Stimulated activated CD8-positive, alpha-beta memory T cell treated with anti-CD3 and anti-CD28 coated beads, Interleukin-12 subunit alpha, Interleukin-12 subunit beta, amount 100 ng/mL, for 4 hours (primary cell): ENCODE data around the gene EHD1.

ENCODE experiments used
- DNase-seq: peaks from one replicate; pipeline ENCODE4 v3.0.0-alpha.2; 2020; ENCODE audit warnings: low read depth

Gene EHD1

GRCh38 chr11:64890522-64890939 lies 12.1 kb upstream of the EHD1 start:
- no peak for DNase-seq

GRCh38 chr11:64888729-64889511 lies 10.5 kb upstream of the EHD1 start:
- no peak for DNase-seq

DNA sequence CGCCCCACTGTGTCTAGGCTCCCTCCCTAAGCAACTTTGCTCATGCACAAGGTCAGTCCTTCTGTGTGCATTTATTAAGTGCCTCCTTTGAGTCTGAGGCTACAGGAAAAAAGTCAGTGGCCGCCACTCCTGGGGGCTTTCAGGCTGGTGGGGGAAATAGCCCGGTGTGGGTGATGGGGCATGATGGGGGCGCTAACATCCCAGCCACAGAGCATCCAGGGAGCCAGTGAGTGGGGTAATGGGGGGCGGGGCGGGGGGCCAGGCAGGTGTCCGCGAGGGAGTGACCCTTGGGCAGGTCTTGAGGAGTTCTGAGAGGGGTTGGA lies 9.9 kb upstream of the EHD1 start:
- no peak for DNase-seq

DNA sequence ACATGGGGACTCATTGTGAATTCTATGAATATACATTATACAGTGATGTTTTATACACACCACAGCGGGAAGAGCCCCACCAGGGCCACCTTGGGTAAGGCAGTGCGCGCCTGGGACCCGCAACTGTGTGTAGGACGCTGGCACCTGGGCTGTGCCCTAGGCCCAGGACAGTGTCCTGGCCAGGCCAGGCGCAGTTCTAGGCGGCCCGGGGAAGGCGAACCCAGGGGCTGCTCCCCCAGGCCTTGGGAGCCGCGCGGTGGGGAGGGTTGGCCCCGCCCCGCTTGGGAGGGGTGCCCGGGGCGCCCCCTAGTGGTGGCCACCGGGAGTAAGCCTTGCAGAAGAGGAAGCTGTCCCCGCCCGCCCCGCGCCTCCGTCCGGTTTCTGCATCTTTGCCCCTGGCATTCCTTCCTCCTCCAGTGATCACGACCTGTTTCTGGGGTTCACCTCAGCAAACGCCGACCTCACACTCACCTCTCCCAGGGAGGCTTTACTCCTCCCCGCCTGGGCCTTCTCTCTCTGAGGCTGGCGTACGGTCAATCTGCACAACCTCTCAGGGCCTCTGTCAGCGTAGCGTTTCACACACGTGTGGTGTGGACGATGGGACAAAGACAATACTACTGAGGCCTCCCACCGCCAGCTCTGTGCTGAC lies 9.5 kb upstream of the EHD1 start:
- peak; percentile 66 for DNase-seq

GRCh38 chr11:64887234-64887756 lies 8.9 kb upstream of the EHD1 start:
- no peak for DNase-seq

GRCh38 chr11:64885367-64886286 lies 7.2 kb upstream of the EHD1 start:
- no peak for DNase-seq

DNA sequence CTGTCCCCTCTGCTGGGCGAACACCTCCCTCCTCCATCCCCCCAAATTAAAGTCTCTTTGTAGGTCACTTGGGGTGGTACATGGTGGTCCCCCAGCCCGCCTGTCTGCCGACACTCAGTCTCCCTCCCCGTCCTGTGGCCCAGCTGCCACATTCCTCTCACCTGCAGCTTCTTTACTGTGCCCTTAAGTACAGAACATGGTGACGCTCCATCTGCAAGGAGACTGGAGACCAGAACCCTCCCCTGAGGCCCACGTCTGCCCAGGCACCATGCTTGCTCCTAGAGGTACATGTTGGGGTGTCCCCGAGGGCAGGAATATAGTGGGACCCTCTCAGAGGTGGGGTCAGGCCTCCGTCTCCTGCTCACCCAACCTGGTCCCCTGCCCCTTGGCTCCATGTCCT lies 5.6 kb upstream of the EHD1 start:
- DNase-seq, result no peak

- no peak for DNase-seq
Observed at GRCh38 chr11:64883575-64883974, 5.2 kb upstream of the EHD1 start.

- no peak for DNase-seq
Observed at GRCh38 chr11:64882243-64882642, 3.8 kb upstream of the EHD1 start.

DNA sequence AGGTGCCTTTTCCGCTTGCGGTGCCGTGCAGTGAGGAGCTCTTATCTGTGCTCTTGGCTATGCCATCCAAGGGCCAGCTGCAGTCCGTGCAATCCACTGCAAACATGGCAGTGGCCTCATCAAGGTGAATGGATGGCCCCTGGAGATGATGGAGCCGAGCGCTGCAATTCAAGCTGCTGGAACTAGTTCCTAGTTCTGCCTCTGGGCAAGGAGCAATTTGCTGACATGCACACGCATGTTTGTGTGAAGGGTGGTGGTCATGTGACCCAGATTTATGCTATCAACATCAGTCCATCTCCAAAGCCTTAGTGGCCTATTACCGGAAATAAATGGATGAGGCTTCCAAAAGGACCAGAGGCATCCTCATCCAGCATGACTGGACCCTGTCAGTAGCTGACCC lies 3.1 kb upstream of the EHD1 start:
- no peak for DNase-seq

- DNase-seq, result no peak
Observed at GRCh38 chr11:64880240-64881001, 2.0 kb upstream of the EHD1 start.

GRCh38 chr11:64879244-64879900 lies 951 bp upstream of the EHD1 start:
- no peak for DNase-seq

DNA sequence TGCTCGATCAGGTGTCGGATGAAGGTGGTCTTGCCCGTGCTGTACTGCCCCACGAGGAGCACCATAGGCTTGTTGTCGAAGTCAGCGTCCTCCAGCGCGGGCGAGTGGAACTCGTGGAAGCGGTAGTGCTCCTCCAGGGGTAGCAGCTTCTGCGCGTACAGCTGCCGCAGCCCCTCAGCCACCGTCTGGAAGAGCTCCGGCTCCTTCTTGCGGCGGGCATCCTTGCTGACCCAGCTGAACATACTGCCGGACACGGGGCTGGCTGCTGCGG lies 263 bp downstream of the EHD1 start:
- no peak for DNase-seq

GRCh38 chr11:64877390-64878222 lies 815 bp downstream of the EHD1 start:
- no peak for DNase-seq

- DNase-seq, result no peak
Observed at GRCh38 chr11:64876835-64877341, 1.5 kb downstream of the EHD1 start.

GRCh38 chr11:64876229-64876750 lies 2.1 kb downstream of the EHD1 start:
- DNase-seq, result no peak

DNA sequence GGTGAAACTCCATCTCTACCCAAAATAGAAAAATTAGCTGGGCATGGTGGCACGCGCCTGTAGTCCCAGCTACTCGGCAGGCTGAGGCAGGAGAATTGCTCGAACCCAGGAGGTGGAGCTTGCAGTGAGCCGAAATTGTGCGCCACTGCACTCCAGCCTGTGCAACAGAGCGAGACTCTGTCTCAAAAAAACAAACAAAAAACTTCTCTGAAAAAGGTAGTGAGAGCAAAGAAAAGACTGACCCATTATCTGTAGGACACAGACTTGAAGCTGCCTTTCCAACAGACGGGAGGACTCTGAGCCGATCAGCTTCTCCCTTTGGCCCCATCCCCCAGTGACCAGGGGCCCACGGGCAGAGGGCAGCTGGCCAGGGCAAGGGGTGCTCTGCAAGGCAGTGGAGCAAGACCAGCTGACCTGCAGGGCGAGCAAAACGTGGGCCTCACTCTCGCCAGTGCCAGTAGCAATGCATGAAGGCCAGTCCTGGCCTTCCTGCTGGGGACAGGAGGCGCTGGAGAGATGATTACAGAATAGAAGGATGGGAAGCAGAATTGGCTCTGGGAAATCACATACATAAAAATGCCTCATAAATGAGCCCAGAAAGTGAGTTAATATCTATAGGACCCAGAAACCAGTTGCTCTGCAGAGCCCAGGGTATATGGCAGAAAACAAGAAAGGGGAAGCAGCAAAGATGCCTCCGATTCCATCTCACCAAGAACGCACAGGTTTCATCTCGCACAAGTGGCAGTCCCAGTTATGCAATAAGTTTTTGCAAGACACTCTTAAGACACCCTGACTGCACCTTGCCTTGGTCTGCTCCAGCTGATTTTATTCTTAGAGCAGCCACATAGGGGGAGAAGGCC lies 2.8 kb downstream of the EHD1 start:
- no peak for DNase-seq

GRCh38 chr11:64874308-64875240 lies 3.8 kb downstream of the EHD1 start:
- no peak for DNase-seq
